K562 (cell line): ENCODE results near the gene RNF4. TPM values are rescaled to one million over a fixed set of nuclear protein-coding genes. Genes with fewer than 3 reads are reported as not detected.

Experiments used
- CLOCK ChIP-seq: fragments of 250-450 bp; sonication (Bioruptor Pico); IDR thresholded peaks from 2 replicates; pipeline ENCODE4 v1.4.0; 2020; ENCODE audit warnings: mild to moderate bottlenecking, moderate library complexity, borderline replicate concordance
- NRF1 ChIP-seq, 2 experiments: fragments of 450-650 bp; IDR thresholded peaks in 1 of 2; conservative IDR thresholded peaks in 1 of 2; 2 replicates each; pipeline ENCODE4 v1.6.1; 2014; ENCODE audit warnings: mild to moderate bottlenecking in 2 of 2
- PML ChIP-seq: IDR thresholded peaks from 2 replicates; pipeline ENCODE4 v1.6.1; 2012; ENCODE audit warnings: low read length, inconsistent platforms
- UBTF ChIP-seq, 2 experiments: IDR thresholded peaks; 2 replicates each; pipeline ENCODE4 v1.6.1; 2012; ENCODE audit warnings: improper control_type of control experiment in 2 of 2, low read depth in 2 of 2, low read length in 2 of 2, borderline replicate concordance in 1 of 2
- polyA plus RNA-seq, 8 experiments: library from polyadenylated mRNA; depleted of rRNA in 4 of 8; stranded (reverse) in 5 of 8; unstranded in 3 of 8; fragments of >200 nt; fragmentation: Nextera tagmentation in 2 of 8; fragmentation: Illumina TruSeq in 1 of 8; extraction: Ambion mirVana in 2 of 8; extraction: Trizol in 1 of 8; gene quantifications; 2 replicates each; pipeline versions ENCODE4 v1.2.1 to v1.2.3, GENCODE V29; 2011 to 2014; ENCODE audit warnings: inconsistent platforms in 1 of 8, missing spikeins in 1 of 8
- total RNA-seq, 7 experiments: library from RNA; depleted of rRNA in 6 of 7; stranded (reverse); fragments of >200 nt in 6 of 7; fragmentation: Illumina TruSeq in 2 of 7; extraction: Trizol in 2 of 7; gene quantifications; 2 replicates each; pipeline versions ENCODE4 v1.2.1 to v1.2.3, GENCODE V29; 2011 to 2021; ENCODE audit warnings: low replicate concordance in 1 of 7

RNF4 gene
- total and polyA plus RNA-seq, 9 of the 15 experiments (the other 6 are each of a cell fraction or from before 2014, with no cell fraction given), result 19.2 to 59.3 (median 44.8) TPM

- TF ChIP-seq CLOCK (CRISPR knock-in tag) (no peak), NRF1 (conservative IDR thresholded peaks at IDR 0.05 in 1 of 2, IDR thresholded peaks at IDR 0.05 in 1 of 2) (no peak), UBTF (IDR thresholded peaks at IDR 0.05; ENCODE audit: borderline replicate concordance in 1 of 2, low read depth in 2 of 2, low read length in 2 of 2) (no peak), PML (no peak)
Observed at GRCh38 chr4:2428496-2429213, 40.3 kb upstream of the RNF4 start (continued).
